SK-N-SH treated with all-trans-retinoic acid at 6 μM for 48 hours (cell line): ENCODE measurements around the gene PRR15L.

Experiments used
- ATAC-seq: fragments of 200-7000 bp; cut with Tn5 transposase; 3 replicates; pipeline ENCODE4 v1.9.1; 2020; ENCODE audit warnings: mild to moderate bottlenecking, moderate library complexity
- ARNTL ChIP-seq: fragments of 450-650 bp; formaldehyde crosslinking; IDR thresholded peaks from 2 replicates; pipeline ENCODE4 v1.5.0; 2020; ENCODE audit warnings: low read depth, mild to moderate bottlenecking, moderate library complexity, borderline replicate concordance
- BACH2 ChIP-seq: fragments of 250-450 bp; sonication (Bioruptor Pico); IDR thresholded peaks from 2 replicates; pipeline ENCODE4 v1.9.0; 2021; ENCODE audit warnings: mild to moderate bottlenecking, borderline replicate concordance
- CSDC2 ChIP-seq: fragments of 250-450 bp; sonication (Bioruptor Pico); IDR thresholded peaks from 2 replicates; pipeline ENCODE4 v1.5.0; 2020; ENCODE audit warnings: mild to moderate bottlenecking, moderate library complexity
- CSRNP3 ChIP-seq: fragments of 250-450 bp; sonication (Bioruptor Pico); IDR thresholded peaks from 2 replicates; pipeline ENCODE4 v1.5.1; 2021; ENCODE audit warnings: mild to moderate bottlenecking, moderate library complexity
- ESRRG ChIP-seq: fragments of 250-450 bp; sonication (Bioruptor Pico); IDR thresholded peaks from 2 replicates; pipeline ENCODE4 v1.6.1; 2021; ENCODE audit warnings: mild to moderate bottlenecking
- GLIS3 ChIP-seq: fragments of 250-450 bp; sonication (Bioruptor Pico); IDR thresholded peaks from 2 replicates; pipeline ENCODE4 v1.5.0; 2020; ENCODE audit warnings: mild to moderate bottlenecking, moderate library complexity
- PATZ1 ChIP-seq: fragments of 250-450 bp; sonication (Bioruptor Pico); IDR thresholded peaks from 2 replicates; pipeline ENCODE4 v1.8.0; 2020; ENCODE audit warnings: mild to moderate bottlenecking, moderate library complexity, borderline replicate concordance
- PPARA ChIP-seq: fragments of 250-450 bp; sonication (Bioruptor Pico); IDR thresholded peaks from 2 replicates; pipeline ENCODE4 v1.5.0; 2020; ENCODE audit warnings: mild to moderate bottlenecking, borderline replicate concordance
- RARB ChIP-seq: fragments of 250-450 bp; sonication (Bioruptor Pico); IDR thresholded peaks from 2 replicates; pipeline ENCODE4 v1.8.0; 2021; ENCODE audit warnings: mild to moderate bottlenecking, moderate library complexity
- SNAI2 ChIP-seq: fragments of 250-450 bp; sonication (Bioruptor Pico); IDR thresholded peaks from 2 replicates; pipeline ENCODE4 v1.5.0; 2020; ENCODE audit warnings: mild to moderate bottlenecking, moderate library complexity
- TCF4 ChIP-seq: fragments of 250-450 bp; sonication (Bioruptor Pico); IDR thresholded peaks from 2 replicates; pipeline ENCODE4 v1.8.0; 2021; ENCODE audit warnings: mild to moderate bottlenecking, moderate library complexity, borderline replicate concordance
- TOX ChIP-seq: fragments of 250-450 bp; sonication (Bioruptor Pico); IDR thresholded peaks from 2 replicates; pipeline ENCODE4 v1.8.0; 2021; ENCODE audit warnings: mild to moderate bottlenecking, moderate library complexity, borderline replicate concordance
- ZFP3 ChIP-seq: fragments of 250-450 bp; sonication (Bioruptor Pico); IDR thresholded peaks from 2 replicates; pipeline ENCODE4 v1.5.0; 2020; ENCODE audit warnings: mild to moderate bottlenecking, moderate library complexity
- ZFP30 ChIP-seq: fragments of 450-650 bp; formaldehyde crosslinking; IDR thresholded peaks from 2 replicates; pipeline ENCODE4 v1.5.0; 2022; ENCODE audit warnings: mild to moderate bottlenecking, moderate library complexity
- ZNF565 ChIP-seq: fragments of 450-650 bp; formaldehyde crosslinking; conservative IDR thresholded peaks from 2 replicates; pipeline ENCODE4 v1.5.0; 2020; ENCODE audit warnings: low read depth, mild to moderate bottlenecking, moderate library complexity
- ZNF8 ChIP-seq: fragments of 450-650 bp; formaldehyde crosslinking; IDR thresholded peaks from 2 replicates; pipeline ENCODE4 v1.5.0; 2020; ENCODE audit warnings: mild to moderate bottlenecking, moderate library complexity
- TF ChIP-seq, protein P1 (sequence below): fragments of 250-450 bp; sonication (Bioruptor Pico); IDR thresholded peaks from 2 replicates; pipeline ENCODE4 v1.5.0; 2020; ENCODE audit warnings: mild to moderate bottlenecking, moderate library complexity
- TF ChIP-seq, protein P2 (sequence below): fragments of 250-450 bp; sonication (Bioruptor Pico); IDR thresholded peaks from 2 replicates; pipeline ENCODE4 v1.8.0; 2021; ENCODE audit warnings: low read depth, mild to moderate bottlenecking, moderate library complexity, borderline replicate concordance

PRR15L gene

GRCh38 chr17:47973541-47973940 is 15.9 kb upstream of the PRR15L start:
- ATAC-seq = no peak
- TF ChIP-seq, protein P1, sequence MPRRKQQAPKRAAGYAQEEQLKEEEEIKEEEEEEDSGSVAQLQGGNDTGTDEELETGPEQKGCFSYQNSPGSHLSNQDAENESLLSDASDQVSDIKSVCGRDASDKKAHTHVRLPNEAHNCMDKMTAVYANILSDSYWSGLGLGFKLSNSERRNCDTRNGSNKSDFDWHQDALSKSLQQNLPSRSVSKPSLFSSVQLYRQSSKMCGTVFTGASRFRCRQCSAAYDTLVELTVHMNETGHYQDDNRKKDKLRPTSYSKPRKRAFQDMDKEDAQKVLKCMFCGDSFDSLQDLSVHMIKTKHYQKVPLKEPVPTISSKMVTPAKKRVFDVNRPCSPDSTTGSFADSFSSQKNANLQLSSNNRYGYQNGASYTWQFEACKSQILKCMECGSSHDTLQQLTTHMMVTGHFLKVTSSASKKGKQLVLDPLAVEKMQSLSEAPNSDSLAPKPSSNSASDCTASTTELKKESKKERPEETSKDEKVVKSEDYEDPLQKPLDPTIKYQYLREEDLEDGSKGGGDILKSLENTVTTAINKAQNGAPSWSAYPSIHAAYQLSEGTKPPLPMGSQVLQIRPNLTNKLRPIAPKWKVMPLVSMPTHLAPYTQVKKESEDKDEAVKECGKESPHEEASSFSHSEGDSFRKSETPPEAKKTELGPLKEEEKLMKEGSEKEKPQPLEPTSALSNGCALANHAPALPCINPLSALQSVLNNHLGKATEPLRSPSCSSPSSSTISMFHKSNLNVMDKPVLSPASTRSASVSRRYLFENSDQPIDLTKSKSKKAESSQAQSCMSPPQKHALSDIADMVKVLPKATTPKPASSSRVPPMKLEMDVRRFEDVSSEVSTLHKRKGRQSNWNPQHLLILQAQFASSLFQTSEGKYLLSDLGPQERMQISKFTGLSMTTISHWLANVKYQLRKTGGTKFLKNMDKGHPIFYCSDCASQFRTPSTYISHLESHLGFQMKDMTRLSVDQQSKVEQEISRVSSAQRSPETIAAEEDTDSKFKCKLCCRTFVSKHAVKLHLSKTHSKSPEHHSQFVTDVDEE (CRISPR knock-in tag) = no peak
- TF ChIP-seq, protein P2, sequence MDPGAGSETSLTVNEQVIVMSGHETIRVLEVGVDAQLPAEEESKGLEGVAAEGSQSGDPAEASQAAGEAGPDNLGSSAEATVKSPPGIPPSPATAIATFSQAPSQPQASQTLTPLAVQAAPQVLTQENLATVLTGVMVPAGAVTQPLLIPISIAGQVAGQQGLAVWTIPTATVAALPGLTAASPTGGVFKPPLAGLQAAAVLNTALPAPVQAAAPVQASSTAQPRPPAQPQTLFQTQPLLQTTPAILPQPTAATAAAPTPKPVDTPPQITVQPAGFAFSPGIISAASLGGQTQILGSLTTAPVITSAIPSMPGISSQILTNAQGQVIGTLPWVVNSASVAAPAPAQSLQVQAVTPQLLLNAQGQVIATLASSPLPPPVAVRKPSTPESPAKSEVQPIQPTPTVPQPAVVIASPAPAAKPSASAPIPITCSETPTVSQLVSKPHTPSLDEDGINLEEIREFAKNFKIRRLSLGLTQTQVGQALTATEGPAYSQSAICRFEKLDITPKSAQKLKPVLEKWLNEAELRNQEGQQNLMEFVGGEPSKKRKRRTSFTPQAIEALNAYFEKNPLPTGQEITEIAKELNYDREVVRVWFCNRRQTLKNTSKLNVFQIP (CRISPR knock-in tag) = no peak
- TF ChIP-seq ZNF8 (no peak), ARNTL (CRISPR knock-in tag) (no peak), ZNF565 (CRISPR knock-in tag) (no peak), ESRRG (CRISPR knock-in tag) (no peak), PPARA (CRISPR knock-in tag) (no peak), ZFP30 (no peak), TCF4 (CRISPR knock-in tag) (no peak), GLIS3 (CRISPR knock-in tag) (no peak), CSDC2 (CRISPR knock-in tag) (no peak)

DNA sequence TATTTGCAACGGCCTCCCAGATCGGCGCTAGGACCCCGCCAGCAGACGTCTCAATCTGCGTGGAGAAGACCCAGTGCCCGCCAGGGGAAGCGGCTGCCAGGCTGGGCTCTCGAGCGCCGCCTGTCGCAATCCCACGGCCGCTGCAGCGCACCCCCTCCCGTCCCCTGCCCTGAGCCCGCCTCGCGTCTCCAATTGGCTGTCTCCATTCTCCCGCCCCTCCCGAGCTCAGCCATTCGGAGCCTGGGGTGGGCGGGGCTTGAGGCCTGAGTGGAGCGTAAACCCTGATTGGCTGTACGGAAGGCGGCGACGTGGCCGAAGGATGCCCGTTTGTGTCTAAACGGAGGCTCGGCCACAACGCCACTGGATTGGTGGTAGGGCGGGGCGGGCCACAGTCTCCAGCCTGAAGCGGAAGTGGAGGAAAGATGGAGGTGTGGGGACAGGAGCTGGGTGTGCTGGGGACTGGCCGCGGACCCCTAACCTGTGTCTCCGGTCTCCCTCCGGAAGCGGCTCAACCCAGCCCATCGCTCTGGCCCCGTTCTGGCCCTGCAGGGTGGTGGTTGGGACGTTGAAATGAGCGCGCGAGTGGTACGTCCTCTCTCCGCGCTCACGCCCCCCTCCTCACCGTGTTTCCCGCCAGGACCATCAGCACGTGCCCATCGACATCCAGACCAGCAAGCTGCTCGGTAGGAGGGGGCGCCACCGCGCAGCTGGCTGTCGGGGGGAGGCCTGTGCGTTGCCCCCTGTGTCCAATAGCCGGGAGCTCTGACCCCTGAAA is 13.2 kb upstream of the PRR15L start, which contains the start of gene CDK5RAP3:
Gene CDK5RAP3 (plus strand): TSS at position 389 of the 775 bp plus-strand sequence. CDS start 34 bp downstream, at position 423.
- ATAC-seq = peak; percentile 99
- TF ChIP-seq CSRNP3 (CRISPR knock-in tag) = peak; percentile 67; the same call in 1 of the 2 replicates
- TF ChIP-seq, protein P2 (CRISPR knock-in tag) = no peak
- peak; percentile 19; the same call in 1 of the 2 replicates for TF ChIP-seq TCF4 (CRISPR knock-in tag)
- TF ChIP-seq, protein P1 (CRISPR knock-in tag) = peak; percentile 78
- peak; percentile 43; the same call in 1 of the 2 replicates for TF ChIP-seq ZNF8
- TF ChIP-seq RARB (CRISPR knock-in tag) = no peak
- TF ChIP-seq BACH2 (CRISPR knock-in tag) = peak; percentile 68; the same call in 1 of the 2 replicates
- peak; percentile 90; the same call in 1 of the 2 replicates for TF ChIP-seq CSDC2 (CRISPR knock-in tag)
- TF ChIP-seq GLIS3 (CRISPR knock-in tag) = 0 out of 2 replicates have a peak, but pooled peaks have one; percentile 70
- no peak for TF ChIP-seq TOX (CRISPR knock-in tag)
- TF ChIP-seq ZFP3 (CRISPR knock-in tag) = peak; percentile 85
- 0 out of 2 replicates have a peak, but pooled peaks have one; percentile 10 for TF ChIP-seq ZNF565 (CRISPR knock-in tag)
- TF ChIP-seq SNAI2 (CRISPR knock-in tag) = peak; percentile 41; the same call in 1 of the 2 replicates
- TF ChIP-seq PATZ1 (CRISPR knock-in tag) = 0 out of 2 replicates have a peak, but pooled peaks have one; percentile 50
- TF ChIP-seq, all 23 proteins: peak for 11
